HCT116 (cell line): ENCODE data around the gene FCMR. TPM values are rescaled to one million over a fixed set of nuclear protein-coding genes. Genes with fewer than 3 reads are reported as not detected.

Experiments
- ATAC-seq: fragments of 200-7000 bp; cut with Tn5 transposase; 2 replicates; pipeline ENCODE4 v1.9.1; 2020; ENCODE audit warnings: mild to moderate bottlenecking, moderate library complexity
- BruUV-seq: library from RNA; stranded (reverse); fragments of 400-500 nt; replicated peaks from 2 replicates; lab custom pipeline; 2021; lab: Mats Ljungman, UMichigan
- CTCF ChIA-PET: fragments of 300-600 bp; sonication (Branson Sonifier 250); formaldehyde crosslinking; loops from one replicate; lab custom pipeline; 2021; ENCODE audit warnings: antibody characterized with exemption; lab: Charles Lee
- POLR2A ChIA-PET: fragments of 300-600, 350-600 bp; sonication (Branson Sonifier 250); formaldehyde crosslinking; loops from one replicate; lab custom pipeline; 2021; ENCODE audit warnings: antibody characterized with exemption; lab: Charles Lee
- RAD21 ChIA-PET, 2 experiments: fragments of 300-600 bp; sonication (Branson Sonifier 250); formaldehyde crosslinking; loops; one replicate each; lab custom pipeline; 2023; ENCODE audit warnings: low total read pairs in 2 of 2; ENCODE audit not compliant: uncharacterized antibody in 2 of 2, unreplicated experiment in 2 of 2, low non-redundant PET in 1 of 2; lab: Charles Lee
- DNase-seq: peaks from one replicate; pipeline ENCODE4 v3.0.0-alpha.2; 2010; ENCODE audit warnings: low read depth, low spot score
- H2AFZ ChIP-seq: fragments of 200-600 bp; shearing (Covaris generic), sonication (generic); 2 replicates; pipeline ENCODE4 v1.6.1; 2017; ENCODE audit warnings: low read depth, mixed run types, mixed read lengths, antibody characterized with exemption, low read length; ENCODE audit not compliant: poor library complexity, severe bottlenecking
- H3K27ac ChIP-seq: 2 replicates; pipeline ENCODE4 v1.5.1; 2012; ENCODE audit warnings: low read depth, low read length
- H3K27me3 ChIP-seq: fragments of 200-600 bp; sonication (generic); 2 replicates; pipeline ENCODE4 v1.6.1; 2016; ENCODE audit warnings: mixed run types, low read length, mixed read lengths; ENCODE audit not compliant: insufficient read depth
- H3K36me3 ChIP-seq, 2 experiments: fragments of 200-500 bp in 1 of 2; fragments of 200-600 bp in 1 of 2; sonication (Bioruptor generic) in 1 of 2; sonication (generic) in 1 of 2; 2 replicates each; pipeline versions ENCODE4 v1.5.1 to v1.6.1; 2014 to 2016; ENCODE audit warnings: low read length in 2 of 2, inconsistent platforms in 1 of 2, mixed read lengths in 1 of 2, mixed run types in 1 of 2; ENCODE audit not compliant: insufficient read depth in 2 of 2, control insufficient read depth in 1 of 2
- H3K4me1 ChIP-seq, 2 experiments: fragments of 200-600 bp in 1 of 2; sonication (generic) in 1 of 2; 2 replicates each; pipeline versions ENCODE4 v1.5.1 to v1.6.1; 2012 to 2017; ENCODE audit warnings: low read length in 2 of 2, inconsistent platforms in 1 of 2, mild to moderate bottlenecking in 1 of 2, mixed read lengths in 1 of 2, mixed run types in 1 of 2, moderate library complexity in 1 of 2; ENCODE audit not compliant: insufficient read depth in 2 of 2, control insufficient read depth in 1 of 2
- H3K4me2 ChIP-seq: fragments of 200-600 bp; sonication (generic); 2 replicates; pipeline ENCODE4 v1.6.1; 2017; ENCODE audit warnings: mixed run types, low read length, mixed read lengths
- H3K4me3 ChIP-seq, 2 experiments: fragments of 200-600 bp in 1 of 2; sonication (generic) in 1 of 2; replicated peaks in 1 of 2; 2 replicates each; pipeline ENCODE4 v1.5.1; 2011 to 2016; ENCODE audit warnings: low read length in 2 of 2, control low read depth in 1 of 2, low read depth in 1 of 2, mild to moderate bottlenecking in 1 of 2, mixed read lengths in 1 of 2, mixed run types in 1 of 2
- H3K79me2 ChIP-seq: fragments of 200-600 bp; sonication (generic); 2 replicates; pipeline ENCODE4 v1.6.1; 2017; ENCODE audit warnings: mild to moderate bottlenecking, mixed run types, low read length, moderate library complexity, mixed read lengths; ENCODE audit not compliant: insufficient read depth
- H3K9ac ChIP-seq: fragments of 200-600 bp; sonication (generic); 2 replicates; pipeline ENCODE4 v1.6.1; 2016; ENCODE audit warnings: low read length, mixed read lengths
- H3K9me2 ChIP-seq: fragments of 200-600 bp; sonication (generic), shearing (Covaris generic); 2 replicates; pipeline ENCODE4 v1.6.1; 2017; ENCODE audit warnings: mixed run types, mild to moderate bottlenecking, moderate library complexity; ENCODE audit not compliant: insufficient read depth
- H3K9me3 ChIP-seq, 2 experiments: fragments of 200-500 bp in 1 of 2; fragments of 200-600 bp in 1 of 2; sonication (Bioruptor generic) in 1 of 2; sonication (generic) in 1 of 2; 2 replicates each; pipeline ENCODE4 v1.6.1; 2014 to 2017; ENCODE audit warnings: low read length in 2 of 2, mixed read lengths in 2 of 2, inconsistent platforms in 1 of 2, low read depth in 1 of 2, mild to moderate bottlenecking in 1 of 2, mixed run types in 1 of 2, moderate library complexity in 1 of 2; ENCODE audit not compliant: control insufficient read depth in 1 of 2, insufficient read depth in 1 of 2
- H4K20me1 ChIP-seq: fragments of 200-600 bp; sonication (generic), shearing (Covaris generic); 2 replicates; pipeline ENCODE4 v1.6.1; 2017; ENCODE audit warnings: mixed run types, mild to moderate bottlenecking, moderate library complexity; ENCODE audit not compliant: insufficient read depth
- ATF3 ChIP-seq: IDR thresholded peaks from 2 replicates; pipeline ENCODE4 v1.6.1; 2012
- CEBPB ChIP-seq: IDR thresholded peaks from 2 replicates; pipeline ENCODE4 v1.6.1; 2012; ENCODE audit warnings: low read depth
- ELF1 ChIP-seq: IDR thresholded peaks from 2 replicates; pipeline ENCODE4 v1.6.1; 2012; ENCODE audit warnings: low read depth, borderline replicate concordance
- EZH2 ChIP-seq: fragments of 200-600 bp; sonication (generic); IDR thresholded peaks from 2 replicates; pipeline ENCODE4 v1.6.1; 2017; ENCODE audit warnings: antibody characterized with exemption, mixed run types
- MAX ChIP-seq: IDR thresholded peaks from 2 replicates; pipeline ENCODE4 v1.6.1; 2012
- POLR2A ChIP-seq: IDR thresholded peaks from 2 replicates; pipeline ENCODE4 v1.7.0; 2011; ENCODE audit warnings: borderline replicate concordance; ENCODE audit not compliant: insufficient read depth, insufficient read length; ENCODE audit errors: extremely low read depth
- POLR2AphosphoS5 ChIP-seq: IDR thresholded peaks from 2 replicates; pipeline ENCODE4 v1.6.1; 2011; ENCODE audit warnings: mild to moderate bottlenecking, low read depth, low read length, moderate library complexity
- RAD21 ChIP-seq: IDR thresholded peaks from 2 replicates; pipeline ENCODE4 v1.6.1; 2012; ENCODE audit warnings: low read depth, mild to moderate bottlenecking
- REST ChIP-seq: IDR thresholded peaks from 2 replicates; pipeline ENCODE4 v1.6.1; 2012; ENCODE audit warnings: low read depth
- SP1 ChIP-seq: IDR thresholded peaks from 2 replicates; pipeline ENCODE4 v1.6.1; 2012; ENCODE audit warnings: low read depth
- SRF ChIP-seq: IDR thresholded peaks from 2 replicates; pipeline ENCODE4 v1.6.1; 2012; ENCODE audit warnings: low read depth
- TCF7L2 ChIP-seq: IDR thresholded peaks from 2 replicates; pipeline ENCODE4 v1.7.0; 2011; ENCODE audit warnings: borderline replicate concordance, inconsistent platforms; ENCODE audit not compliant: insufficient read depth, insufficient read length; ENCODE audit errors: extremely low read depth
- YY1 ChIP-seq: IDR thresholded peaks from 2 replicates; pipeline ENCODE4 v1.6.1; 2011; ENCODE audit warnings: low read length, low read depth, moderate library complexity, mild to moderate bottlenecking; ENCODE audit not compliant: insufficient replicate concordance; ENCODE audit errors: extremely low read depth
- ZBTB33 ChIP-seq: IDR thresholded peaks from 2 replicates; pipeline ENCODE4 v1.6.1; 2011; ENCODE audit warnings: mild to moderate bottlenecking, low read length, moderate library complexity; ENCODE audit not compliant: insufficient replicate concordance; ENCODE audit errors: extremely low read depth
- ZNF274 ChIP-seq: fragments of 200-500 bp; sonication (Bioruptor generic); IDR thresholded peaks from 2 replicates; pipeline ENCODE4 v1.6.1; 2014; ENCODE audit warnings: mild to moderate bottlenecking, low read depth, low read length, inconsistent platforms
- intact Hi-C: fragments of 100-400 bp; cut with micrococcal nuclease; formaldehyde crosslinking; loops from 2 replicates; pipeline ENCODE4 v1.10.0; 2022
- total RNA-seq: library from RNA; stranded (reverse); gene quantifications from one replicate; pipeline ENCODE4 v1.2.1, GENCODE V29; 2021; ENCODE audit not compliant: unreplicated experiment

FCMR gene
- total RNA-seq, 1 experiment from 2014 or later, result 0.61 TPM

- TF ChIP-seq ZBTB33 (no peak), POLR2AphosphoS5 (no peak), SP1 (no peak), TCF7L2 (no peak), SRF (no peak), CEBPB (no peak), ELF1 (no peak), POLR2A (no peak)
These were observed 28.4 kb downstream of the FCMR start (continued) for GRCh38 chr1:206893380-206893779.

- H3K27me3 ChIP-seq, result no peaks in the 10 kb centered on the region
- TF ChIP-seq SP1 (no peak), YY1 (no peak), ZNF274 (no peak), REST (no peak), MAX (no peak), ATF3 (no peak), ZBTB33 (no peak), EZH2 (no peak), RAD21 (no peak), SRF (no peak), ELF1 (no peak)
These were observed 29.3 kb downstream of the FCMR start for GRCh38 chr1:206892351-206892984.

More at GRCh38 chr1:206892351-206892984, 29.3 kb downstream of the FCMR start:
- CTCF ChIA-PET, result no interaction called here
- no peak overlapping the region for H3K4me2 ChIP-seq
- H3K79me2 ChIP-seq, result no peaks in the 10 kb centered on the region
- no peaks in the 10 kb centered on the region for H3K9me3 ChIP-seq
- H4K20me1 ChIP-seq, result no peaks in the 10 kb centered on the region
- no peak overlapping the region for H3K27ac ChIP-seq
- no peak overlapping the region for H2AFZ ChIP-seq
- peaks cover 0 to 6% of the 10 kb centered on the region in 2 experiments; a peak in 1 of 4 replicates for H3K4me1 ChIP-seq
- H3K9ac ChIP-seq, result no peak overlapping the region
- BruUV-seq, result no TSS peak
- DNase-seq (no peak), ATAC-seq (no peak)
- RAD21 ChIA-PET, result no interaction called here
- no peaks in the 10 kb centered on the region for H3K36me3 ChIP-seq
- H3K4me3 ChIP-seq, result no peak overlapping the region
- POLR2A ChIA-PET, result no interaction called here
- H3K9me2 ChIP-seq, result no peaks in the 10 kb centered on the region
- intact Hi-C loops, result no loop called here
